Body of pancreas (tissue), 4 donors: ENCODE data around the gene GALNT9.

Experiments used
- CTCF ChIP-seq, 7 experiments: fragments of 450-650 bp in 4 of 7; fragments of 200-600 bp in 3 of 7; sonication (generic) in 3 of 7; IDR thresholded peaks; one replicate each; pipeline ENCODE4 v1.5.1; 2016 to 2019; ENCODE audit warnings: antibody characterized with exemption in 7 of 7
- POLR2A ChIP-seq, 3 donors: fragments of 450-650 bp; IDR thresholded peaks; one replicate each; pipeline ENCODE4 v1.6.1; 2016; ENCODE audit warnings: antibody characterized with exemption in 3 of 3, mild to moderate bottlenecking in 2 of 3

GRCh38 chr12:132159555-132160003 lies 169.8 kb downstream of the GALNT9 start:
- no peak for TF ChIP-seq CTCF (IDR thresholded peaks at IDR 0.05)
- no peak for TF ChIP-seq POLR2A (IDR thresholded peaks at IDR 0.05)
